DMS153 treated with DMSO at 0.1 percent for 48 hours (cell line): Measurements from ENCODE around the gene NTN3.
"Not testable (repeated sequence)": the region's sequence is repeated elsewhere in the genome, so short reads cannot be mapped to it uniquely, and the experiment has no call there.

Experiments used
- DNase-seq: peaks from one replicate; lab custom pipeline; 2025; ENCODE audit not compliant: unreplicated experiment; lab: John Stamatoyannopoulos, UW

NTN3 gene

DNA sequence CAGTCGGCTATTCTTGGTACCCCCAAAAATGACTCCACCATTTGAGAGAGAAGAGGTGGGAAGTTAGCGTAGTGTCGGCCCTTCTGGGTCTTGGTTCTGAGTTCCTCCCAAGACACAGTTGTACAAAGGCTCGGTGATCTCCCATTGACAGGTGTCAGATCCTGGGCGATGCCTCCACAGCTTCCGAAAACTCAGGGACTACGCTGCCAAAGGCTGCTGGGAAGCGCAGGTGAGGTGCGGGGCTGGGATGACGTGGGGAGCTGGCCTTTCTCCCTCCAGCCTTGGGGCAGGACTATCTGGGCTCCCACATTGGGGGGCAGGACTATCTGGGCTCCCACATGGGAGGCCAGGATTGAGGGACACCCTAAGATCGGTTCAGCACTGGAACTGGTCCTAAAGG is 31.5 kb upstream of the NTN3 start:
- DNase-seq: no peak

DNA sequence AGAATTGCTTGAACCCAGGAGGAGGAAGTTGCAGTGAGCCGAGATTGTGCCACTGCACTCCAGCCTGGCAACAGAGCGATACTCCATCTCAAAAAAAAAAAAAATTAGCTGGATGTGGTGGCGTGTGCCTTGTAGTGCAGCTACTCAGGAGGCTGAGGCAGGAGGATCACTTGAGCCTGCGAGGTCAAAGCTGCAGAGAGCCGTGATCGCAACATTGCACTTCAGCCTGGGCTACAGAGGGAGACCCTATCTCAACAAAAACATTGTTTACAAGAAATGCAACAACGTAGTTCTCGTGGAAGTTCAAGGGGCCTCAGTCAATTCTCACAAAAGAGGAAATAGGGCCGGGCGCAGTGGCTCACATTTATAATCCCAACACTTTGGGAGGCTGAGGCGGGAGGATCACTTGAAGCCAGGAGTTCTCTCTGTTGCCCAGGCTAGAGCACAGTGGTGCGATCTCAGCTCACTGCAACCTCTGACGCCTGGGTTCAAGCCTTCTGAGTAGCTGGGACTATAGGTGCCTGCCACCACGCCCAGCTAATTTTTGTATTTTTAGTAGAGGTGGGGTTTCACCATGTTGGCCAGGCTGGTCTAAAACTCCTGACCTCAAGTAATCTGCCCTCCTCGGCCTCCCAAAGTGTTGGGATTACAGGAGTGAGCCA is 29.8 kb upstream of the NTN3 start:
- not testable (repeated sequence) for DNase-seq

DNA sequence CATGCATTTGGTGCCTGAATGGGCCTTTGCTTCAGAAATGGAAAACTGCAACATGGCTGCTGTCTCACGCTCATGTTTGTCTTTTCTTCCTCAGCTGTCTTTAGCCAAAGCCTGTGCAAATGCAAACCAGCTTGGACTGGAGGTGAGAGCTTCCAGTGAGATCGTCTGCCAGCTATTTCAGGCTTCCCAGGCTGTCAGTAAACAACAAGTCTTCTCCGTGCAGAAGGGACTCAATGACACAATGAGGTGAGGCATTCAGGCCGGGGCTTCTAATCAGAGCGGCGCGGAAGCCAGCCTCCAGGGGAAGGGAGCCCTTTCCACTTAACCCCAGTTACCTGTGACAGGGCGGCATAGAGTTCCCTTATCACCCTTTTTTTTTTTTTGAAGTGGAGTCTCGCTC is 27.5 kb upstream of the NTN3 start:
- no peak for DNase-seq

DNA sequence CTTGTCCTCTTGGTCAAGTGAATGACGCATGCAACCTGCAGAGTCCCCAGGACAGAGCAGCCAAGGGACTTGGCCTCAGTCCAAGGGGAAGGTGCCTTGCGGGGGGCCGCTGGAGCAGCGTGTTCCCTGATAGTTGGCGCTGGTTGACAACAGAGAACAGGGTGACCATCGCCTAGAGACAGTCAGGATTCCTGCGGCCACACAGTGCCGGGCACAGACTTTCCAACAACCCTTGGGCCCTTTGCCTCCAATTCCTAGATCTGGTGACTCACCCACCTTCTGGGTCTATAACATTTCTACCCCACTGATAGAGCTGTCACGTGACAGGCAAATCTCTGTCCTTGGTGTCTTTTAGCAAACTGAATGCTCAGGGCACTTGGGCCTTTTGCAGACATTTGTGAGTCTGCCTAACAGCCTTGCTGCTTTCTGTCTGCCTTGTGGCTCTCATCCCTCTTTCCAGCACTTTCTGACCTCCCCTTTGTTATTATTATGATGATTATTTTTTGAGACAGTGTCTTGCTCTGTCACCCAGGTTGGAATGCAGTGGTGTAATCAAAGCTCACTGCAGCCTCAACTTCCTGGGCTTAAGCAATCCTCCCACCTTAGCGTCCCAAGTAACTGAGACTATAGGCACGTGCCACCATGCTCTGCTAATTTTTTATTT is 23.0 kb upstream of the NTN3 start:
- no peak for DNase-seq

DNA sequence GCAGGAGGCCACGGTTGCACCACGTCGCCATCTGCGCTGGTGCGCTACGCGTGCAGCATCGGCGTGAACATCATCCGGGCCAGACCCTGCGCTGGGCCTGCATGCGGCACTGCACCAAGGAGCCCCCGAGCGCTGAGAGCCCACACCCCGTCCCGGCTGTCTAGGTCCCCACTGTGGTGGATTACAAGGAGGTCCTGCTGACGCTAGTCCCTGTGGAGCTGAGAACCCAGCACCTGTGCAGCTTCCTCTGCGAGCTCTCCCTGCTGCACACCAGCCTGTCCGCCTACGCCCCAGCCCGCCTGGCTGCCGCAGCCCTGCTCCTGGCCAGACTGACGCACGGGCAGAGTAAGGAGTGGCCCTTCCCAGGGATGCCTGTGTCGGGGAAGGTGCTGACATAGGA is 22.0 kb upstream of the NTN3 start:
- no peak for DNase-seq

DNA sequence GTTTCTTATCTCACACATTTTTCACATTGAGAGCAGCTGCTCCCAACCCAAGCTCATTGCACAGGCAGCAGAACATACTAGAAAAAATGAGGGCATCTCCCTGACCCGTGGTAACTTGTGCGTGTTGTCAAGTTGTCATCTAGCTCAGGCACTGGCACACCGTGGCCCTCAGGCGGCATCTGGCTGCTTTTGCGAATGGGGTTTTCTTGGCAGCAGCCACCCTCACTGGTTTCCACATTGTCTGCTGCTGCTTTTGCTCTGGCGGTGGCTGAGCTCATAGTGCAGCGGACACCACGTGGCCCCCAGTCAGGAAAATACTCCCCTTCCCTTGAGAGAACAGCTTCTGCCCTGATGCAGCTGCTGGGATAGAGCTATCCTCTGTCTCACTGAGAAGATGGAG is 20.6 kb upstream of the NTN3 start:
- DNase-seq: no peak

DNA sequence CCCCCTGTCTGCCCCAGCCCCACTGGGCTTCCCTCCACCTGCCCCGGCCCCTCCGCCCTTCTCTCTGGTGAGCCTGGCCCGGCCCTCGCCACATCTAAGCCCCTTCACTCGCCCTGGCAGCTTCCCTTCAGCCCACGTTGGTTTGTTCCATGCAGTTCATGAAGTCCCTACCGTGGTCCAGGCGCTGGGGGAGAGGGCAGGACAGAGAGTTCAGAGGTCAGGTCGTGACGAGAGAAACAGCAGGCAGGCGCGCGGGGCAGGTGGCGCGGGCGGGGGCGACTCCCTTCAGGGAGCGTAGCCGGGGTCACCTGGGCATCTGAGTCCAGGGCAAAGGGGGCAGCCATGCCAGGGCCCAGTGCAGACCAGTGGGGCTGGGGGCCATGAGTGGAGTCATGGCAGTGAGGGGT is 20.1 kb upstream of the NTN3 start:
- DNase-seq: no peak

DNA sequence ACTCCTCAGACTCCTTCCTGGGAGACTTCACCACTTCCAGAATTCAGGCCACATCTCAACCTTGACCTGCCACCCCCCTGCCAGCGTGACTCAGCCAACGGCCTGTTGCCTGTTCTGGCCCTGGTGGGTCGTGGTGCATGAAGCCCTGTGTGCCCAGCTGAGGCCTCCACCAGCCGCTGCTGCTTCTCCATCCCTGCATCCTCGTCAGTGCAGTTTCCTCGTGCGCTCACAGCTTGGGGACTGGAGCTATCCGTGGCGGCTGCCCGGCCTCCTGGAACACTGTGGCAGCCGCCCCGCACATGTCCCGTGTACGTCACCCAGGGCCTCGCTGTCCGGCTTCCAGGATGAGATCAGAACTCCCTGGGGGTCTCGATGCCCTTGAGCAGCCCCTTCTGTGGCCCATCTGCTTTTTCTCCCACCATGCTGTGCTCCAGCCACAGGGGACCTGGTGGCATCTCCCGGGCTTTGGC is 19.2 kb upstream of the NTN3 start:
- no peak for DNase-seq

DNA sequence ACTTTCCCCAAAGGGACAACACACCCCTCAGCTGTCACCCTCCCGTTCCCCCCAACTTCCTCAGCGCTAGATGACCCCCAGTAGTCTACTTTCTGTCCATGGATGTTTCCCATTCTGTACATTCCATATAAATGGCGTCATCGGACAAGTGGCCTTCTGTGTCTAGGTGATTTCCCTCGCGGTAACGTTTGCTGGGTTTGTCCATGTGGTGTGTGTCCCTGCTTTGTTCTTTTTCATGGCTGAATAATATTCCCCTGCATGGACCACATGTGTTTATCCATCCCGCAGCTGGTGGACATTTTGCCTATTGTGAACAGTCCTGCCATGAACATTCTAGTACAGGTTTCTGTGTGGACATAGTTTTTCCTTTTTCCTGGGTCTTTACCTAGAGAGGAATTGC is 18.4 kb upstream of the NTN3 start:
- DNase-seq: no peak

DNA sequence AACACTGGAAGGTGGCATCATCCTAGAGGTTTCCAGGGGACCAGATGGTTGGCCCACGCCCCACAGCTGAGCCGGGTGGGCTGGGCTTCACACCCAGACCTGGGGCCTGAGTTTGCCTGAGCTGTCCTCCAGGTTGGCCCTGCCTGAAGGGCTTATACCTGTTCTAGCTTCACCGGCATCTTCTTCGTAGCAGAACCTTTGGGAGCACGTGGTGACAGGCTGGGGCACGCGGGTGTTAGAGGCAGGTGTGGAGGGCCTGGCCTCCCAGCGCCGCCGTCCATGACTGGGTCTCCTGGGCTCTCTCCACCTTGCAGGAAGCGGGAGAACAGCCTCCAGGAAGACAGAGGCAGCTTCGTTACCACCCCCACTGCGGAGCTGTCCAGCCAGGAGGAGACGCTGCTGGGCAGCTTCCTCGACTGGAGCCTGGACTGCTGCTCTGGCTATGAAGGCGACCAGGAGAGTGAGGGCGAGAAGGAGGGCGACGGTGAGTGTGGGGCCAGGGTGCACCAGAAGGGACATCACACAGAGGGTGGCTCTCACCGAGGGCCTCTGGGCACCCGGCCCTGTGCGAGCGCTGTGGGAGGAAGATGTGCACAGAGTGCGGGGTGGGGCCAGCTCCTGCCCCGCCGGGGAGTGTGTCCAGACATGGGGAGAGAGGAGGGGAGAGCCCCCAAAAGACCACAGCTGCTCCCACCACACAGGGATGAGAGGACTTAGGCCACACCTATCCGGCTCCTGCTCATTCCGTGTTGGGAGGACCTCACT is 15.8 kb upstream of the NTN3 start:
- DNase-seq: no peak

DNA sequence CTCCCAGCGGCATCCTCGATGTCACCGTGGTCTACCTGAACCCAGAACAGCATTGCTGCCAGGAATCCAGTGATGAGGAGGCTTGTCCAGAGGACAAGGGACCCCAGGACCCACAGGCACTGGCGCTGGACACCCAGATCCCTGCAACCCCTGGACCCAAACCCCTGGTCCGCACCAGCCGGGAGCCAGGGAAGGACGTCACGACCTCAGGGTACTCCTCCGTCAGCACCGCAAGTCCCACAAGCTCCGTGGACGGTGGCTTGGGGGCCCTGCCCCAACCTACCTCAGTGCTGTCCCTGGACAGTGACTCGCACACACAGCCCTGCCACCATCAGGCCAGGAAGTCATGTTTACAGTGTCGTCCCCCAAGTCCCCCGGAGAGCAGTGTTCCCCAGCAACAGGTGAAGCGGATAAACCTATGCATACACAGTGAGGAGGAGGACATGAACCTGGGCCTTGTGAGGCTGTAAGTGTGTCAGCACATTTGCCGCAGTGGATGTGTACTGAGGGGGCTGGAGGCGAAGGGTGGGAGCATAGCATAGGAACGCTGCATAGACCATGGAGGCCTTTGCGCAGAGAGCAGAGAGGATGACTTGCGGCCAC is 14.4 kb upstream of the NTN3 start:
- DNase-seq: no peak

DNA sequence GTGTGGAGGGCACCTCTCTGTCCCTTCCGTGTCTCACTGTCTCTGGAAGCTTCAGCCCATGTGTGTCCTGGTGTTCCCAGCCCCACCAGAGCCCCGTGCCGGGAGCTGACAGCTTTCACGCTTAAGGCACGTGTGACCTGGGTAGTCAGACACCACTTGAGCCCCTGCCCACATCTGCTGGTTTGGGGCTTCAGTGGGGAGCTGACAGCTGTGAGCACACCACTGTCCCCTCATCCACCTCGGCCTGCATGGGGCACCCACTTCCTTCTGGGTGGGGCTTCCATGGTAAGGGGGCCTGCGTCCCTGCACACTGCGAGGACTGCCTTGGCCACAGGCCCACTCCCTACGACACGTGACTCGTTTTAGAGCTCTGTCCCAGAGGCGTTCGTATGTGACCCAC is 13.8 kb upstream of the NTN3 start:
- DNase-seq: no peak

DNA sequence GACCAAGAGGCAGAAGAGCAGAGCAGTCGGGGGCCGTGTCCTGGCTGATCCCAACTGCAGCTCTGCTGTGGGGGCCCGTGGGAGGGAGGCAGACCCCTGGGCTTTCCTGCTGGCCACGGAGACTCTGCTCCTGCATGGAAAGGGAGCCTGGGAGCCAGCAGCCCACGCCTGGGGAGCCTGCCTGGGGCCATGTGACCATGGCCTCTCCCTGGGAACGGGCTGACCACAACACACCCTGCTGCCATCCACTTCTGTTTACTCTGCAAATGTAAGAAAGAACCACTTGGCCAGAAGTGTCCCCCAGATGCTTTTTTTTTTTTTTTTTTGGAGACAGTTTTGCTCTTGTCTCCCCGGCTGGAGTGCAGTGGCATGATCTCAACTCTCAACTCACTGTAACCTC is 13.2 kb upstream of the NTN3 start:
- no peak for DNase-seq

DNA sequence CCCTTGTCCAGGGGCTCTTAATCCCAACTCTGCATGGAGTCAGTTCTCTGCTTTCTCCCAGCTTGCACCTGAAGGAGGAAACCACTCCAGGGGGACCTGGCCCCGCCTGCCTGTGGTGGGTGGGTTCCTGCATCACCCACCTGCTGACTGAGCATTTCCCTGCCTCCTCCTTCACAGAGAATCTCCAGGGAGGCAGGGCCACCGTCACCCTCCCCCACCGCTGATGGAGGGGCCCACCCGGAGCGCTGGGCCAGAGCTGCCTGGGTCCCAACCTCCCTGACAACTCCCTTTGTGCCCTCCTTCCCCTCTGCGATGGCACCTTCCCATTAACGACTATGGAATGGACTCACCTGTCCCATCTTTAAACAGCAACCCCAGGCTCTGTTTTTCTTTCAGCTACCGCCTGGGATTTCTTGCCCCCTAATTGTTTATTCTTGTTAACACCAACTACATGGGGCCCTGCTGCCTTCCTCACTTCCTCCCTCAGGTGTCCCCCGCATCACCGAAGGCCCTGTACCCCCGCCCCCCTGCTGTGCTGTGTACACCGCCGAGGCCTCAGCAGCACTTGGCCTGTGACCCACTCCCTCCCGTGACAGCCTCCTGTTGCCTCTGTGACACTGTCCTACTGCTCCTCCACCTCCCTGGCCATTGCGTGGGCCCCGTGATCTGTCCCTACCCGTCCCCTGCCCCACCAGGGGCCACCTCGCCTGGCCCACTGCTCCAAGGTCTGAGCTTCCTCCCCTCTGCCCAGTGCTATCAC is 12.0 kb upstream of the NTN3 start:
- no peak for DNase-seq

DNA sequence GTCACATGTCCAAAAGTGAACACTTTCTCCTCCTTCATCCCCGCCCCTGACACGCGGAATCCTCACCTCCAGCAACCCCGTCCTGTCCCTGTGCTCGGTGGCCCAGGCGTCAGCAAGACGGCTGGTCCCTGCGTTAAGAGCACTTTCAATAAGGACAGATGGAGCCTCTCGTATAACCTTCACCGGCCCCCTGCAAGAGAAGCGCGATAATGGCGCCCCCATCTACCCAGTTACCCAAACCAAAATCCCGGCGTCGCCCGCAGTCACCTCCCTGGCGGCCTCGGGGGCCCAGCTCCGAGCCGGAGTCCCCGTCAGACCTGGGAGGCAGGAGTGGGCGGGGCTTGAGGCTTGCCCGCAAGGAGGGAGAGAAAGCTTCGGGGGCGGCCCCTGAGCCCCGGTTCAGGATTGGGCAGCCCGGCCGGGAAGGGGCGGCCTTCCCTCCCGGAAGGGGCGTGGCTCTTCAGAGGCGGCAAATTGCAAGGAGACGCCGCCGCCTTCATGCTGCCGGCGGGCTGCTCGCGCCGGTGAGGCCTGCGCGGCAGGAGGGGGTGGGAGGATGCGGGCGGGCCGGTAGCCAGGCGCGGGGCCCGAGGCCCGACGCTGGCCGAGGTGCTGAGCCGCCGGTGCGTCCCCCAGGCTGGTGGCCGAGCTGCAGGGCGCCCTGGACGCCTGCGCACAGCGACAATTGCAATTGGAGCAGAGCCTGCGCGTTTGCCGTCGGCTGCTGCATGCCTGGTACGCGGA is 11.3 kb upstream of the NTN3 start, which contains the start of gene TEDC2:
TEDC2 (plus strand) TSS at position 463 of the 744 bp plus-strand sequence; CDS start at position 499, 36 bp downstream.
- DNase-seq: peak; percentile 98

DNA sequence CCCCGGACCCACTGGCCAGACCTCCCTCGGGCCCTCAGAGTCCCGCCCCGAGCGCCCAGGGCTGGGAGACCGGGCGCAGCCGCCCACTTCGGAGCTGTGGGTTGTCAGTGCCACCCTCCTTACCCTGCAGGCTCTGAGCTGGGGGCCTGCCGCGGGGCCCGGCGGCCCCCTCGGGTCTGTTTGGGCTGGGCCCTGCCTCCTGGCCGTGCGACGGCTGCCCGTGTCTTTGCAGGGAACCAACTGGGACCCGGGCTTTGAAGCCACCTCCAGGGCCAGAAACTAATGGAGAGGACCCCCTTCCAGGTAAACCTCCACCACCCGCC is 10.7 kb upstream of the NTN3 start:
- DNase-seq: no peak

DNA sequence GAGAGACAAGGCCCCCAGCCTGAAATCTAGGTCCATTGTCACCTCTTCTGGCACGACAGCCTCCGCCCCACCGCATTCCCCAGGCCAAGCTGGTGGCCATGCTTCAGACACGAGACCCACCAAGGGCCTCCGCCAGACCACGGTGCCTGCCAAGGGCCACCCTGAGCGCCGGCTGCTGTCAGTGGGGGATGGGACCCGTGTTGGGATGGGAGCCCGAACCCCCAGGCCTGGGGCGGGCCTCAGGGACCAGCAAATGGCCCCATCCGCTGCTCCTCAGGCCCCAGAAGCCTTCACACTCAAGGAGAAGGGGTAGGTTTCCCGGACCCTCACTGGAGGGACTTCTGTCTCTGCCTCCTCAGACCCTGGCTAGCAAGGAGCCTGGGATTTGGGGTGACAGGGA is 10.2 kb upstream of the NTN3 start:
- DNase-seq: no peak

DNA sequence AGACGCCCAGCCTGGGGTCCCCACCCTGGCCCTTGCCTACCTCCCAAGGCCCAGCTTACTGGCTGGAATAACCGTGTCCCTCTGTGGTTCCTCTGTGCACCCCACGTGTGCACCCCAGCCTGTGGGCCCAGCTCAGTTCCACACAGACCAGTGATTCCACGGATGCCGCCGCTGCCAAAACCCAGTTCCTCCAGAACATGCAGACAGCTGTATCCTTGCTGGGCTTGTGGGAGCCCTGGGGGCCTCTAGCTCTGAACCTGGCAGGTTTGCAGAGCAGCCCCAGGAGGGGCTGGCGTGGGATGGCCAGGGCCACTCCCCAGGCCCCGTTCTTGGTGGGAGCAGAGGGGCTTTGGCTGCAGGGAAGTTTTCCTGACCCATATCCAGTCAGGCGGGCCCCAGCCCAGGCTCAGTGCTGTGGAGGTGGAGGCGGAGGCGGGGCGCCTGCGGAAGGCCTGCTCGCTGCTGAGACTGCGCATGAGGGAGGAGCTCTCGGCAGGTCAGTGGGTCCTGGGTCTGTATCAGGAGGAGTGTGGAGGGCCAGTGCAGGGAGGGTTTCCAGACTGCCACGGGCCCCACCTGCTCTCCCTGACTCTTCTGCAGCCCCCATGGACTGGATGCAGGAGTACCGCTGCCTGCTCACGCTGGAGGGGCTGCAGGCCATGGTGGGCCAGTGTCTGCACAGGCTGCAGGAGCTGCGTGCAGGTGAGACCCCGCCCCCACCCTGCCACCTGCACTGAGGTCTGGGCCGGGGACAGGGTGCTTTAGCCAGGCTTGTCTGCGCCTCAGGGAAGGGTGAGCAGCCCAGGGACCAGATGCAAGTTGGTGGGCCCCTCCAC is 8.8 kb upstream of the NTN3 start:
- DNase-seq: no peak

DNA sequence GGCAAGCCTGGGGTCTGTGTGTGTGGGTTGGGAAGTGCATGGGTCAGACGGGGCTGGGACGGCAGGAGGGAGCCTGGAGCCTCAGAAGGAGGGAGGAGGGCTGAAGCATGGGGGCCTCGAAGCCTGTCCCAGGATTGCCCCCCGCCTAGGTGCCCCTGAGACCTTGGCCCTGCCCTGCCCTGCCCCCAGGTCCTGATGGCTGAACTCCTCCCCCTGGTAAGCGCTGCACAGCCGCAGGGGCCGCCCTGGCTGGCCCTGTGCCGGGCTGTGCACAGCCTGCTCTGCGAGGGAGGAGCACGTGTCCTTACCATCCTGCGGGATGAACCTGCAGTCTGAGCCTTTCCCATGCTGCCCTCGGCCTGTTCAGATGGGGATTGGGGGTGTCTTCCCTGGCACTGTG is 6.8 kb upstream of the NTN3 start:
- DNase-seq: no peak
